ENCODE measurements around the gene ARHGAP24. TPM values are rescaled to one million over a fixed set of nuclear protein-coding genes. Genes with fewer than 3 reads are reported as not detected.

ARHGAP24 gene
- total RNA-seq, 1 donor from 2014 or later: 10.9 TPM

GRCh38 chr4:85681221-85681657 is 206.3 kb downstream of the ARHGAP24 start:
- Mint-ChIP-seq H3K4me3 (no peak overlapping the region), H3K27me3 (no peaks in the 10 kb centered on the region), H3K27ac (no peak overlapping the region), H3K36me3 (no peaks in the 10 kb centered on the region), H3K4me1 (ENCODE audit: unreplicated experiment) (peaks cover 12% of the 10 kb centered on the region), H3K9me3 (no peaks in the 10 kb centered on the region)
- DNase-seq (ENCODE audit: extremely low spot score, unreplicated experiment): no peak
- no peak for TF ChIP-seq CTCF (conservative IDR thresholded peaks at IDR 0.05)

- Mint-ChIP-seq H3K27ac (no peak overlapping the region), H3K4me1 (ENCODE audit: unreplicated experiment) (peaks cover 12% of the 10 kb centered on the region)
Measured at GRCh38 chr4:85681921-85682320, 207.0 kb downstream of the ARHGAP24 start.

GRCh38 chr4:85682391-85682790 is 207.4 kb downstream of the ARHGAP24 start:
- DNase-seq (ENCODE audit: extremely low spot score, unreplicated experiment): no peak
- Mint-ChIP-seq H3K36me3 (no peaks in the 10 kb centered on the region), H3K27ac (no peak overlapping the region), H3K27me3 (no peaks in the 10 kb centered on the region), H3K9me3 (no peaks in the 10 kb centered on the region), H3K4me3 (no peak overlapping the region), H3K4me1 (ENCODE audit: unreplicated experiment) (peaks cover 12% of the 10 kb centered on the region)
- TF ChIP-seq CTCF (conservative IDR thresholded peaks at IDR 0.05): no peak

More at GRCh38 chr4:85681921-85682320, 207.0 kb downstream of the ARHGAP24 start:
- Mint-ChIP-seq H3K4me3 (no peak overlapping the region), H3K9me3 (no peaks in the 10 kb centered on the region), H3K27me3 (no peaks in the 10 kb centered on the region), H3K36me3 (no peaks in the 10 kb centered on the region)
- DNase-seq (ENCODE audit: extremely low spot score, unreplicated experiment): no peak
- no peak for TF ChIP-seq CTCF (conservative IDR thresholded peaks at IDR 0.05)

- no peaks in the 10 kb centered on the region for H3K27me3 Mint-ChIP-seq
- H3K4me3 Mint-ChIP-seq: no peak overlapping the region
- no peaks in the 10 kb centered on the region for H3K36me3 Mint-ChIP-seq
- TF ChIP-seq CTCF (conservative IDR thresholded peaks at IDR 0.05): no peak
- no peak for DNase-seq (ENCODE audit: extremely low spot score, unreplicated experiment)
- H3K27ac Mint-ChIP-seq: no peak overlapping the region
- H3K9me3 Mint-ChIP-seq: no peaks in the 10 kb centered on the region
- peaks cover 12% of the 10 kb centered on the region for H3K4me1 Mint-ChIP-seq (ENCODE audit: unreplicated experiment)
Measured at GRCh38 chr4:85684676-85685075, 209.7 kb downstream of the ARHGAP24 start.

- no peak for DNase-seq (ENCODE audit: extremely low spot score, unreplicated experiment)
- H3K27me3 Mint-ChIP-seq: no peaks in the 10 kb centered on the region
- H3K4me3 Mint-ChIP-seq: no peak overlapping the region
- H3K27ac Mint-ChIP-seq: no peak overlapping the region
- H3K9me3 Mint-ChIP-seq: no peaks in the 10 kb centered on the region
- TF ChIP-seq CTCF (conservative IDR thresholded peaks at IDR 0.05): peak; percentile 50
- H3K36me3 Mint-ChIP-seq: no peaks in the 10 kb centered on the region
- peaks cover 9% of the 10 kb centered on the region for H3K4me1 Mint-ChIP-seq (ENCODE audit: unreplicated experiment)
Measured at GRCh38 chr4:85686398-85686797, 211.4 kb downstream of the ARHGAP24 start.

Measured in type B pancreatic cell (in vitro differentiated cells).